T-helper 2 cell treated with Interferon-gamma antibody and Interleukin-4, amounts not matched to agents 5 μg/mL and 100 μg/mL, for 36 hours (primary cell): Measurements from ENCODE around the gene PTPRG.

Experiments
- DNase-seq: peaks from one replicate; pipeline ENCODE4 v3.0.0; 2021; ENCODE audit warnings: low spot score
- H3K27ac Mint-ChIP-seq: one replicate; pipeline ENCODE4 v1.8.0; 2021; ENCODE audit warnings: mild to moderate bottlenecking, mixed read lengths
- H3K27me3 Mint-ChIP-seq: one replicate; pipeline ENCODE4 v1.8.0; 2021; ENCODE audit warnings: low read depth, mixed read lengths
- H3K36me3 Mint-ChIP-seq: one replicate; pipeline ENCODE4 v1.8.0; 2021; ENCODE audit warnings: low read depth, mixed read lengths
- H3K4me1 Mint-ChIP-seq: one replicate; pipeline ENCODE4 v1.8.0; 2021; ENCODE audit warnings: low read depth, mixed read lengths
- H3K4me3 Mint-ChIP-seq: one replicate; pipeline ENCODE4 v1.8.0; 2022; ENCODE audit warnings: mild to moderate bottlenecking, moderate library complexity, mixed read lengths
- H3K9me3 Mint-ChIP-seq: one replicate; pipeline ENCODE4 v1.8.0; 2021; ENCODE audit warnings: mixed read lengths

The PTPRG gene

GRCh38 chr3:61828880-61829721 is 267.7 kb downstream of the PTPRG start:
- H3K36me3 Mint-ChIP-seq, result no peaks in the 10 kb centered on the region
- H3K4me1 Mint-ChIP-seq, result no peaks in the 10 kb centered on the region
- H3K4me3 Mint-ChIP-seq, result no peak overlapping the region
- DNase-seq, result no peak
- no peaks in the 10 kb centered on the region for H3K27me3 Mint-ChIP-seq
- no peak overlapping the region for H3K27ac Mint-ChIP-seq
- H3K9me3 Mint-ChIP-seq, result no peaks in the 10 kb centered on the region

GRCh38 chr3:61829722-61830350 is 268.5 kb downstream of the PTPRG start:
- Mint-ChIP-seq H3K4me3 (no peak overlapping the region), H3K27me3 (no peaks in the 10 kb centered on the region), H3K36me3 (no peaks in the 10 kb centered on the region), H3K9me3 (no peaks in the 10 kb centered on the region), H3K27ac (no peak overlapping the region), H3K4me1 (no peaks in the 10 kb centered on the region)
- no peak for DNase-seq

GRCh38 chr3:61831973-61832372 is 270.6 kb downstream of the PTPRG start:
- no peak overlapping the region for H3K27ac Mint-ChIP-seq
- H3K9me3 Mint-ChIP-seq, result no peaks in the 10 kb centered on the region
- no peaks in the 10 kb centered on the region for H3K27me3 Mint-ChIP-seq
- no peak for DNase-seq
- no peaks in the 10 kb centered on the region for H3K36me3 Mint-ChIP-seq
- no peaks in the 10 kb centered on the region for H3K4me1 Mint-ChIP-seq
- H3K4me3 Mint-ChIP-seq, result no peak overlapping the region

- no peak for DNase-seq
- no peaks in the 10 kb centered on the region for H3K36me3 Mint-ChIP-seq
- H3K4me1 Mint-ChIP-seq, result no peaks in the 10 kb centered on the region
- no peak overlapping the region for H3K27ac Mint-ChIP-seq
- H3K9me3 Mint-ChIP-seq, result no peaks in the 10 kb centered on the region
- H3K4me3 Mint-ChIP-seq, result no peak overlapping the region
- H3K27me3 Mint-ChIP-seq, result no peaks in the 10 kb centered on the region
Observed at GRCh38 chr3:61832375-61833229, 271.2 kb downstream of the PTPRG start.

GRCh38 chr3:61839256-61839655 is 277.9 kb downstream of the PTPRG start:
- no peaks in the 10 kb centered on the region for H3K27me3 Mint-ChIP-seq
- no peak overlapping the region for H3K4me3 Mint-ChIP-seq
- H3K4me1 Mint-ChIP-seq, result no peaks in the 10 kb centered on the region
- DNase-seq, result no peak
- H3K27ac Mint-ChIP-seq, result no peak overlapping the region
- no peaks in the 10 kb centered on the region for H3K9me3 Mint-ChIP-seq
- no peaks in the 10 kb centered on the region for H3K36me3 Mint-ChIP-seq

GRCh38 chr3:61841111-61841845 is 279.9 kb downstream of the PTPRG start:
- DNase-seq, result no peak
- Mint-ChIP-seq H3K27me3 (peaks cover 3% of the 10 kb centered on the region), H3K9me3 (no peaks in the 10 kb centered on the region), H3K4me3 (no peak overlapping the region), H3K27ac (no peak overlapping the region), H3K4me1 (no peaks in the 10 kb centered on the region), H3K36me3 (no peaks in the 10 kb centered on the region)

GRCh38 chr3:61841988-61842387 is 280.6 kb downstream of the PTPRG start:
- Mint-ChIP-seq H3K27me3 (peaks cover 3% of the 10 kb centered on the region), H3K9me3 (no peaks in the 10 kb centered on the region), H3K4me1 (no peaks in the 10 kb centered on the region), H3K36me3 (no peaks in the 10 kb centered on the region), H3K27ac (no peak overlapping the region), H3K4me3 (no peak overlapping the region)
- no peak for DNase-seq

- no peak overlapping the region for H3K4me3 Mint-ChIP-seq
- H3K4me1 Mint-ChIP-seq, result no peaks in the 10 kb centered on the region
- H3K9me3 Mint-ChIP-seq, result no peaks in the 10 kb centered on the region
- no peak for DNase-seq
- H3K27me3 Mint-ChIP-seq, result peaks cover 3% of the 10 kb centered on the region
- no peak overlapping the region for H3K27ac Mint-ChIP-seq
- no peaks in the 10 kb centered on the region for H3K36me3 Mint-ChIP-seq
Observed at GRCh38 chr3:61844346-61844745, 283.0 kb downstream of the PTPRG start.

- Mint-ChIP-seq H3K4me1 (no peaks in the 10 kb centered on the region), H3K9me3 (no peaks in the 10 kb centered on the region), H3K36me3 (no peaks in the 10 kb centered on the region), H3K27me3 (peaks cover 3% of the 10 kb centered on the region), H3K27ac (no peak overlapping the region), H3K4me3 (no peak overlapping the region)
- DNase-seq, result no peak
Observed at GRCh38 chr3:61846488-61846887, 285.1 kb downstream of the PTPRG start.

GRCh38 chr3:61847784-61848462 is 286.6 kb downstream of the PTPRG start:
- H3K9me3 Mint-ChIP-seq, result no peaks in the 10 kb centered on the region
- no peak overlapping the region for H3K4me3 Mint-ChIP-seq
- DNase-seq, result no peak
- H3K27ac Mint-ChIP-seq, result no peak overlapping the region
- H3K36me3 Mint-ChIP-seq, result no peaks in the 10 kb centered on the region
- no peaks in the 10 kb centered on the region for H3K4me1 Mint-ChIP-seq
- peaks cover 3% of the 10 kb centered on the region for H3K27me3 Mint-ChIP-seq

GRCh38 chr3:61848885-61849284 is 287.5 kb downstream of the PTPRG start:
- H3K27me3 Mint-ChIP-seq, result peaks cover 3% of the 10 kb centered on the region
- no peaks in the 10 kb centered on the region for H3K9me3 Mint-ChIP-seq
- no peaks in the 10 kb centered on the region for H3K36me3 Mint-ChIP-seq
- no peak overlapping the region for H3K27ac Mint-ChIP-seq
- H3K4me1 Mint-ChIP-seq, result no peaks in the 10 kb centered on the region
- DNase-seq, result no peak
- no peak overlapping the region for H3K4me3 Mint-ChIP-seq

GRCh38 chr3:61853912-61854311 is 292.5 kb downstream of the PTPRG start:
- no peak overlapping the region for H3K27ac Mint-ChIP-seq
- no peaks in the 10 kb centered on the region for H3K9me3 Mint-ChIP-seq
- H3K27me3 Mint-ChIP-seq, result peaks cover 2% of the 10 kb centered on the region
- no peak for DNase-seq
- H3K36me3 Mint-ChIP-seq, result no peaks in the 10 kb centered on the region
- no peaks in the 10 kb centered on the region for H3K4me1 Mint-ChIP-seq
- no peak overlapping the region for H3K4me3 Mint-ChIP-seq

- peaks cover 2% of the 10 kb centered on the region for H3K27me3 Mint-ChIP-seq
- H3K27ac Mint-ChIP-seq, result no peak overlapping the region
- no peak overlapping the region for H3K4me3 Mint-ChIP-seq
- H3K4me1 Mint-ChIP-seq, result no peaks in the 10 kb centered on the region
- no peaks in the 10 kb centered on the region for H3K9me3 Mint-ChIP-seq
- no peaks in the 10 kb centered on the region for H3K36me3 Mint-ChIP-seq
- DNase-seq, result no peak
Observed at GRCh38 chr3:61855211-61855610, 293.8 kb downstream of the PTPRG start.
